Measurements from ENCODE around the gene KATNA1. TPM values are rescaled to one million over a fixed set of nuclear protein-coding genes. Genes with fewer than 3 reads are reported as not detected.

The KATNA1 gene
- total and polyA plus RNA-seq, 2 donors (not counting 3 experiments of a cell fraction or from before 2014, with no cell fraction given), result 9.9 to 15.9 TPM

DNA sequence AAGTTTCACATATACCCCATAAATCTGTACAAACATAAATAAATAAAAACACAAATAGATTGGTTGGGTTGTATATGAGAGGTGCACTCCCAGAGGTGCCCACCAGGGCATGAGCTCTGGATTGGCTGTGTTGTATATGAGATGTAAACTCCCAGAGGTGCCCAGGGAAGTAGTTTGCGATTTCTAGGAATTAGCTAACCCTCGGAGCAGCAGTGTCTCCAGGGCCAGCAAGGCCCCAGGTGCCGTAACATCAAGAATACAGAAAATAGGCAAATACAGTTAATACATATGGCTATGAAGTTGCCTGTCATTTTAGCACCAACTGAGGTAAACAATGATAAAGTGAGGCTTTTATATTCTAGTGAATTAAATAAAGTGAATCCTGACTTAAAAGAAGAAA, 87.8 kb downstream of the KATNA1 start:
- dilution Hi-C loops (cut with MboI; ENCODE audit: extremely low pct_ligation_motif_present, low sequenced_read_pairs), result no loop called here
- no peak overlapping the region for H2AFZ ChIP-seq (ENCODE audit: low read depth, low read length)
- POLR2A ChIA-PET, result no interaction called here
- no peak overlapping the region for H3K4me2 ChIP-seq (ENCODE audit: insufficient read depth, low read length)
- peaks cover 5 to 11% of the 10 kb centered on the region in 2 experiments for H3K27me3 ChIP-seq (ENCODE audit: control insufficient read depth in 2 of 2, insufficient read depth in 2 of 2, low read length in 2 of 2)
- TF ChIP-seq JUN (IDR thresholded peaks at IDR 0.05; ENCODE audit: borderline replicate concordance, insufficient read depth, insufficient read length, low read depth), result no peak
- TF ChIP-seq CTCF (IDR thresholded peaks at IDR 0.05; ENCODE audit: extremely low read depth in 1 of 2, insufficient read depth in 1 of 2, low read depth in 1 of 2, low read length in 2 of 2), result peak; percentile 47 to 49
- FAIRE-seq (no peak), DNase-seq (ENCODE audit: low read depth, low spot score) (peak; percentile 21)
- peaks cover 12% of the 10 kb centered on the region for H3K4me1 ChIP-seq (ENCODE audit: control insufficient read depth, extremely low read depth, insufficient read depth, low read length)
- no peaks in the 10 kb centered on the region for H3K79me2 ChIP-seq (ENCODE audit: control insufficient read depth, insufficient read depth, low read length)
- H3K9ac ChIP-seq (replicated peaks; ENCODE audit: extremely low read depth, insufficient read depth, low read length), result no peak overlapping the region
- no peaks in the 10 kb centered on the region for H4K20me1 ChIP-seq (replicated peaks; ENCODE audit: control insufficient read depth, extremely low read depth, insufficient read depth, low read length)
- no peaks in the 10 kb centered on the region for H3K9me1 ChIP-seq (replicated peaks; ENCODE audit: control insufficient read depth, extremely low read depth, insufficient read depth, low read length)
- CTCF ChIA-PET, result interaction anchor here (0.6 to 5.8 kb wide), 11 partner anchors 9 to 532 kb away, joined by 3 to 35 read pairs (median 4); partner anchors contain the start of gene PPIL4
- no peaks in the 10 kb centered on the region for H3K9me3 ChIP-seq (replicated peaks; ENCODE audit: control insufficient read depth, insufficient read depth, low read length)
- intact Hi-C loops (cut with micrococcal nuclease), result no loop called here
- BruUV-seq (replicated peaks), result no TSS peak
- no peak overlapping the region for H3K27ac ChIP-seq (ENCODE audit: insufficient read depth, low read depth, low read length)
- H3K36me3 ChIP-seq (ENCODE audit: control insufficient read depth in 2 of 2, extremely low read depth in 1 of 2, insufficient read depth in 2 of 2, low read length in 2 of 2), result no peaks in the 10 kb centered on the region
- H3K4me3 ChIP-seq (replicated peaks in 1 of 3; ENCODE audit: insufficient read depth in 1 of 3, low read depth in 1 of 3, low read length in 3 of 3), result no peak overlapping the region

DNA sequence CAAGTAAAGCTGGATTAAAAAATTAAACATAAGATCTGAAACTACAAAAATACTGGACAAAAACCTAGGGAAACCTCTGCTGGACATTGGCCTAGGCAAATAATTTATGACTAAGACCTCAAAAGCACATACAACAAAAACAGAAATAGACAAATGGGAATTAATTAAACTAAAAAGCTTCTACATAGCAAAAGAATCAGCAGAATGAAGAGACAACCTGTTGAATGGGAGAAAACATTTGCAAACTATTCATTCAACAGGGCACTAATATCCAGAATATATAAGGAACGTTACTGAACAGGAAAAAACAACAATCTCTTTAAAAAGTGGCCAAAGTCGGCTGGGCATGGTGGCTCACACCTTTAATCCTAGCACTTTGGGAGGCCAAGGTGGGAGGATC, 89.1 kb downstream of the KATNA1 start:
- Histone ChIP-seq H3K4me3 (replicated peaks in 1 of 3; ENCODE audit: insufficient read depth in 1 of 3, low read depth in 1 of 3, low read length in 3 of 3) (no peak overlapping the region), H3K9ac (replicated peaks; ENCODE audit: extremely low read depth, insufficient read depth, low read length) (no peak overlapping the region), H3K27me3 (ENCODE audit: control insufficient read depth in 2 of 2, insufficient read depth in 2 of 2, low read length in 2 of 2) (peaks cover 7 to 17% of the 10 kb centered on the region in 2 experiments), H3K4me1 (ENCODE audit: control insufficient read depth, extremely low read depth, insufficient read depth, low read length) (peaks cover 12% of the 10 kb centered on the region), H2AFZ (ENCODE audit: low read depth, low read length) (no peak overlapping the region), H4K20me1 (replicated peaks; ENCODE audit: control insufficient read depth, extremely low read depth, insufficient read depth, low read length) (no peaks in the 10 kb centered on the region), H3K9me3 (replicated peaks; ENCODE audit: control insufficient read depth, insufficient read depth, low read length) (no peaks in the 10 kb centered on the region), H3K36me3 (ENCODE audit: control insufficient read depth in 2 of 2, extremely low read depth in 1 of 2, insufficient read depth in 2 of 2, low read length in 2 of 2) (no peaks in the 10 kb centered on the region), H3K9me1 (replicated peaks; ENCODE audit: control insufficient read depth, extremely low read depth, insufficient read depth, low read length) (no peaks in the 10 kb centered on the region), H3K27ac (ENCODE audit: insufficient read depth, low read depth, low read length) (no peak overlapping the region), H3K79me2 (ENCODE audit: control insufficient read depth, insufficient read depth, low read length) (no peaks in the 10 kb centered on the region), H3K4me2 (ENCODE audit: insufficient read depth, low read length) (no peak overlapping the region)
- ChIA-PET CTCF (interaction anchor here (5.8 kb wide), 1 partner anchor 13 kb away, joined by 35 read pairs; the partner anchor contains the start of gene PPIL4), POLR2A (no interaction called here)
- no peak for TF ChIP-seq GATA2 (IDR thresholded peaks at IDR 0.05; ENCODE audit: insufficient read depth, insufficient read length, low read depth, low read length)
- TF ChIP-seq JUN (IDR thresholded peaks at IDR 0.05; ENCODE audit: borderline replicate concordance, insufficient read depth, insufficient read length, low read depth), result no peak
- no peak for TF ChIP-seq CTCF (IDR thresholded peaks at IDR 0.05; ENCODE audit: extremely low read depth in 1 of 2, insufficient read depth in 1 of 2, low read depth in 1 of 2, low read length in 2 of 2)
- no peak for TF ChIP-seq POLR2A (IDR thresholded peaks at IDR 0.05; ENCODE audit: low read depth, low read length)
- no peak for TF ChIP-seq MAX (IDR thresholded peaks at IDR 0.05; ENCODE audit: insufficient read depth, insufficient read length)
- no peak for TF ChIP-seq POLR2AphosphoS5 (IDR thresholded peaks at IDR 0.05; ENCODE audit: insufficient read depth, low read depth, low read length)
- TF ChIP-seq EZH2 (IDR thresholded peaks at IDR 0.05; ENCODE audit: borderline replicate concordance, low read depth, low read length, severe bottlenecking), result no peak
- no peak for TF ChIP-seq MYC (IDR thresholded peaks at IDR 0.05; ENCODE audit: low read depth, low read length)
- no peak for TF ChIP-seq FOS (IDR thresholded peaks at IDR 0.05; ENCODE audit: borderline replicate concordance, insufficient read depth, low read length)
- dilution Hi-C loops (cut with MboI; ENCODE audit: extremely low pct_ligation_motif_present, low sequenced_read_pairs), result no loop called here
- no TSS peak for BruUV-seq (replicated peaks)
- intact Hi-C loops (cut with micrococcal nuclease), result no loop called here
- FAIRE-seq, result no peak
- no peak for DNase-seq (ENCODE audit: low read depth, low spot score)

Data from endothelial cell of umbilical vein (primary cell).